WERI-Rb-1 (cell line): ENCODE measurements around the gene SPIRE1.

Experiments
- DNase-seq: peaks from one replicate; pipeline ENCODE4 v3.0.0-alpha.2; 2020
- H3K27ac ChIP-seq: fragments of 250-450 bp; sonication (Bioruptor Pico); 2 replicates; pipeline ENCODE4 v1.5.1; 2020; ENCODE audit warnings: mild to moderate bottlenecking, moderate library complexity
- H3K27me3 ChIP-seq: fragments of 250-450 bp; sonication (Bioruptor Pico); 2 replicates; pipeline ENCODE4 v1.5.1; 2021; ENCODE audit warnings: mild to moderate bottlenecking, low read depth, moderate library complexity; ENCODE audit not compliant: insufficient read depth, severe bottlenecking
- H3K36me3 ChIP-seq: fragments of 250-450 bp; sonication (Bioruptor Pico); 2 replicates; pipeline ENCODE4 v1.5.1; 2020; ENCODE audit warnings: mild to moderate bottlenecking, moderate library complexity
- H3K4me3 ChIP-seq: 2 replicates; pipeline ENCODE4 v1.5.1; 2011; ENCODE audit warnings: low read depth, mild to moderate bottlenecking, control low read depth, low read length
- H3K9me3 ChIP-seq: fragments of 250-450 bp; sonication (Bioruptor Pico); 2 replicates; pipeline ENCODE4 v1.5.1; 2021; ENCODE audit warnings: mild to moderate bottlenecking, moderate library complexity; ENCODE audit not compliant: severe bottlenecking
- TF ChIP-seq, protein P1 (sequence below): IDR thresholded peaks from 2 replicates; pipeline ENCODE4 v1.5.1; 2011; ENCODE audit warnings: low read depth, mild to moderate bottlenecking, control low read depth, inconsistent platforms, low read length

SPIRE1 gene

DNA sequence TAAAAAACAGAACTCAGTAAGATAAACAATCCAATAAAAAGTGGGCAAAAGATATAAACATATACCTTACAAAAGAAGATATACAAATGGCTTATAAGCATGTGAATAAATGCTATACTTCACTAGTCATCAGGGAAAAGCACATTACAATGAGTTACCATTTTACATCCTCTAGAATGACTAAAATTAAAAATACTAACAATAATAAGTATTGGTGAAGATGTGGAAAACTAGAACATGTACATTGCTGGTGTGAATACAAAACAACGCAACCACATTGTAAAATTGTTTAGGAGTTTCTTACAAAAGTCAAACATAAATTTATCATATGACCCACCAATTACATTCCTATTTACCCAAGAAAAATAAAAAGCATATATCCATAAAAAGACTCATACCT lies 80.1 kb downstream of the SPIRE1 start:
- TF ChIP-seq, protein P1, sequence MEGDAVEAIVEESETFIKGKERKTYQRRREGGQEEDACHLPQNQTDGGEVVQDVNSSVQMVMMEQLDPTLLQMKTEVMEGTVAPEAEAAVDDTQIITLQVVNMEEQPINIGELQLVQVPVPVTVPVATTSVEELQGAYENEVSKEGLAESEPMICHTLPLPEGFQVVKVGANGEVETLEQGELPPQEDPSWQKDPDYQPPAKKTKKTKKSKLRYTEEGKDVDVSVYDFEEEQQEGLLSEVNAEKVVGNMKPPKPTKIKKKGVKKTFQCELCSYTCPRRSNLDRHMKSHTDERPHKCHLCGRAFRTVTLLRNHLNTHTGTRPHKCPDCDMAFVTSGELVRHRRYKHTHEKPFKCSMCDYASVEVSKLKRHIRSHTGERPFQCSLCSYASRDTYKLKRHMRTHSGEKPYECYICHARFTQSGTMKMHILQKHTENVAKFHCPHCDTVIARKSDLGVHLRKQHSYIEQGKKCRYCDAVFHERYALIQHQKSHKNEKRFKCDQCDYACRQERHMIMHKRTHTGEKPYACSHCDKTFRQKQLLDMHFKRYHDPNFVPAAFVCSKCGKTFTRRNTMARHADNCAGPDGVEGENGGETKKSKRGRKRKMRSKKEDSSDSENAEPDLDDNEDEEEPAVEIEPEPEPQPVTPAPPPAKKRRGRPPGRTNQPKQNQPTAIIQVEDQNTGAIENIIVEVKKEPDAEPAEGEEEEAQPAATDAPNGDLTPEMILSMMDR = no peak

DNA sequence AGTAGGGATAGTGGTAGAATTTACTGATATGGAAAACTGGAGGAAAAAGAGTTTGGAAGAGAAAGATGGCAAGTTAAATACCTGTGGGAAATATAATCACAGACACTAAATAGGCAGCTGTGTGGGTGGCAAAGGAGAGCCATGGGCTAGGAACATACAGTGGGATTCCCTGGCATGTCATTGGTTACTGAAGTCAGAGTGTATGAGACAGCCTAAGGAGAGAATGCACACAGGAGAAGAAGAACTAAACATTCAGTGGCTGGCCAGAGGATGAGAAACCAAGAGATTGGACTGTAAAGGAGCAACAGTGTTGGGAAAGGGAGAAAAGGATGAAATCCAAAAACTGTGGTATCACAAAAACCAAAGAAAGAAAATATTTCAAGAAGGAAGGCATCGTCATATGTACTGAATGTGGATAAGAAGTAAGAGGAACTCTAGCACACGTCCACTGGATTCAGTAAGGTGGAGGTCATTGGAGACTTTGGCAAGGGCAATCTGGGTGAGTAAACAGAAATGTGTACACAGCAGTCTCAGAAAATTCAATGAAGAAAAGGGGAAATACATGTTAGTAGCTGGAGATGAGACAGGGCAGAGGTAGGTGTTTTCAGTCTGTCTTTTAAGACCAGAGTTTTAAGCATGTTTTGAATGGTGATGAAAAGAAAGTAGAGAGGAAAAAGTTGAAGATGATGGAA lies 83.3 kb downstream of the SPIRE1 start:
- Histone ChIP-seq H3K27me3 (no peaks in the 10 kb centered on the region), H3K36me3 (no peaks in the 10 kb centered on the region), H3K27ac (no peak overlapping the region), H3K4me3 (no peak overlapping the region), H3K9me3 (no peaks in the 10 kb centered on the region)
- DNase-seq = no peak
- TF ChIP-seq, protein P1 = no peak

More for the DNA sequence above, 80.1 kb downstream of the SPIRE1 start:
- Histone ChIP-seq H3K27ac (no peak overlapping the region), H3K4me3 (no peak overlapping the region), H3K27me3 (no peaks in the 10 kb centered on the region), H3K9me3 (no peaks in the 10 kb centered on the region), H3K36me3 (no peaks in the 10 kb centered on the region)
- no peak for DNase-seq

DNA sequence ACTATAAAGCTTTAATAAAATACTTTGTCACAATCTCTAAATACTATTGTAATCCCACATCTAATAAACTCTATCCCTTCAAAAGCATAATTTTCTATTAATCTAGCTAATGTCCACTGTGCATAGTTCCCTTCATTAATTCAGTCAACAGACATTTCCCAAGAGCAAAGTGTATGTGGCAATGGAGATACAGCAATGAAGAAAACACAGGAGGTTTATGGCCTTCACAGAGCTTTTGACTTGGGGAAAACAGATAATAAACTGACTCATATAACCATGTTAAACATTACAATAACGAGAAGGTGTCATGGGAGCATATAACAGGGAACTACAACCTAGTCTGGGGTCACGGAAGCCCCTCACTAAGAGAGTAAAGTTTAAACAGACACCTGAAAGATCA lies 86.3 kb downstream of the SPIRE1 start:
- Histone ChIP-seq H3K36me3 (no peaks in the 10 kb centered on the region), H3K27me3 (no peaks in the 10 kb centered on the region), H3K4me3 (no peak overlapping the region), H3K9me3 (no peaks in the 10 kb centered on the region), H3K27ac (no peak overlapping the region)
- TF ChIP-seq, protein P1 = no peak
- no peak for DNase-seq

DNA sequence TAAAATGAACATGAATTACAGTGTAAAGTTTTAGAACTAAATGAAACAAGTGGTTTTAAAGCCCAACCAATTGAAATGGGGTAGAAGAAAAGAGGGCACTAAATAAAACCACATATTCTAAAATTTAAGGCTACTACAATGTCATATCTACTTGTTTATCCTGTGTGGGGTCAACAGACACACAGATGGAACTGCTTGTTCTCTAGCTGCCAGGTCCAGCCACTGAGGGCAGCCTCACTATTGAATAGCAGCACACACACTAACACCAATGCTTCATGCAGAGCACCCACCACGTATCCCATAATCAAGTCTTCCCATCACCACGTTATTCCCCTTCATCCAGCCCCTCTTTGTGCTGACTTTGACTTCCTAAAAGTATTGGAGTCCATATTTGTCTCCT lies 88.1 kb downstream of the SPIRE1 start:
- Histone ChIP-seq H3K36me3 (no peaks in the 10 kb centered on the region), H3K4me3 (no peak overlapping the region), H3K9me3 (peaks cover 2% of the 10 kb centered on the region), H3K27me3 (no peaks in the 10 kb centered on the region), H3K27ac (no peak overlapping the region)
- TF ChIP-seq, protein P1 = no peak
- no peak for DNase-seq

DNA sequence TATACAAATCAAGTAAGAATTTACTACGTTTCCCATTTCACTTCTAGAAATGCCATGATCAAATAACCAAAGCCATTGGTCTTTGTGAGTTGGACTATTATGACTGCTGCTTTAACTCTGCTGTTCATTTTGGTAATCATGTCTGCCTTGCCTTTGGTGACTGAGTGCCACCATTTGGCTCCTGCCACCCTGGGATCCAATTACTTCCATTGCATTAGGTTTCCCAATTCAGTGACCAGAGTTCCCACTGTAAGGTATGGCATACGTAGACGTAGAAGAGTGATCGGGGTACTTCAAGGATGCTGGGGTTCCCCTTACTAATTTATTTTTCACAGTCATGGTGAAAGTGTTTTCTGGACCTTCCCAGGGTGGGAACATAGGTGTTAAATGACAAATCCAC lies 90.1 kb downstream of the SPIRE1 start:
- DNase-seq = no peak
- H3K27me3 ChIP-seq = no peaks in the 10 kb centered on the region
- H3K4me3 ChIP-seq = no peak overlapping the region
- peaks cover 2% of the 10 kb centered on the region for H3K9me3 ChIP-seq
- TF ChIP-seq, protein P1 = no peak
- no peak overlapping the region for H3K27ac ChIP-seq
- H3K36me3 ChIP-seq = no peaks in the 10 kb centered on the region

DNA sequence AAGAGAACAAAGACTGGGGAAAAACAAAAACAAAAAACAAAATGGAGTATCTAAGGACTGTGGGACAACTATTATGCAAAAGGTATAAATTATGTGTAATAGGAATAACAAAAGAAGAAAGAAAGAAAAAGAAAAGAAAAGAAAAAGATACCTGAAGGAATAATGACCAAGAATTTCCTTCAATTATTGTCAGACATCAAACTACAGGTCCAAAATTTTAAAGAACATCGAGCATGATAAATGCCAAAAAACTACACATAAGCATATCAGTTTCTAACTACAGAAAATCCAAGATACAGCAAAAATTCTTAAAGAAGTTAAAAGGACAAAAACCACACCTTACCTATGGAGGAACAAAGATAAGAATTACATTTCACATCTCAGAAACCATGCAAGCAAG lies 93.0 kb downstream of the SPIRE1 start:
- peaks cover 2% of the 10 kb centered on the region for H3K9me3 ChIP-seq

More for the DNA sequence above, 93.0 kb downstream of the SPIRE1 start:
- no peak for DNase-seq
- TF ChIP-seq, protein P1 = no peak
- Histone ChIP-seq H3K4me3 (no peak overlapping the region), H3K27ac (no peak overlapping the region), H3K36me3 (no peaks in the 10 kb centered on the region), H3K27me3 (no peaks in the 10 kb centered on the region)
